H1 (cell line): ENCODE results near the gene TMEM163.

ENCODE experiments used
- ATF3 ChIP-seq: IDR thresholded peaks from 2 replicates; pipeline ENCODE4 v1.6.1; 2011; ENCODE audit warnings: low read depth, mild to moderate bottlenecking, low read length; ENCODE audit not compliant: insufficient read depth
- CREB1 ChIP-seq: IDR thresholded peaks from 2 replicates; pipeline ENCODE4 v1.6.1; 2012; ENCODE audit warnings: inconsistent platforms
- CTCF ChIP-seq, 3 experiments: IDR thresholded peaks; 1 replicate in 2 of 3; 2 replicates in 1 of 3; pipeline versions ENCODE4 v1.5.1 to v1.6.1; 2011; ENCODE audit warnings: low read length in 3 of 3, mild to moderate bottlenecking in 3 of 3, inconsistent platforms in 2 of 3, low read depth in 1 of 3, moderate library complexity in 1 of 3; ENCODE audit not compliant: insufficient read depth in 1 of 3; ENCODE audit errors: control extremely low read depth in 1 of 3
- EP300 ChIP-seq, 2 experiments: IDR thresholded peaks; 1 replicate in 1 of 2; 2 replicates in 1 of 2; pipeline ENCODE4 v1.6.1; 2011 to 2012; ENCODE audit warnings: low read depth in 2 of 2, low read length in 2 of 2, mild to moderate bottlenecking in 2 of 2, borderline replicate concordance in 1 of 2, inconsistent platforms in 1 of 2, moderate library complexity in 1 of 2
- EZH2 ChIP-seq: fragments of 200-600 bp; sonication (generic); IDR thresholded peaks from 2 replicates; pipeline ENCODE4 v1.7.1; 2012; ENCODE audit warnings: low read depth, mild to moderate bottlenecking, moderate library complexity, low read length, inconsistent platforms; ENCODE audit not compliant: severe bottlenecking
- POLR2A ChIP-seq, 2 experiments: IDR thresholded peaks; 1 replicate in 1 of 2; 2 replicates in 1 of 2; pipeline ENCODE4 v1.6.1; 2011; ENCODE audit warnings: low read depth in 2 of 2, low read length in 2 of 2, mild to moderate bottlenecking in 2 of 2; ENCODE audit errors: control extremely low read depth in 1 of 2
- SIN3A ChIP-seq, 2 experiments: IDR thresholded peaks in 1 of 2; conservative IDR thresholded peaks in 1 of 2; 2 replicates each; pipeline ENCODE4 v1.6.1; 2011 to 2012; ENCODE audit warnings: low read length in 2 of 2, improper control_type of control experiment in 1 of 2, low read depth in 1 of 2, mild to moderate bottlenecking in 1 of 2
- SP1 ChIP-seq: IDR thresholded peaks from 2 replicates; pipeline ENCODE4 v1.6.1; 2011; ENCODE audit warnings: low read depth, low read length
- SRF ChIP-seq: IDR thresholded peaks from 2 replicates; pipeline ENCODE4 v1.6.1; 2011; ENCODE audit warnings: mild to moderate bottlenecking, low read depth, low read length, moderate library complexity
- TAF1 ChIP-seq: IDR thresholded peaks from 2 replicates; pipeline ENCODE4 v1.6.1; 2011; ENCODE audit warnings: mild to moderate bottlenecking, low read depth, low read length
- TCF12 ChIP-seq: IDR thresholded peaks from 2 replicates; pipeline ENCODE4 v1.6.1; 2011; ENCODE audit warnings: low read depth, mild to moderate bottlenecking, low read length

- TF ChIP-seq SIN3A (conservative IDR thresholded peaks at IDR 0.05 in 1 of 2, IDR thresholded peaks at IDR 0.05 in 1 of 2; ENCODE audit: low read depth in 1 of 2, low read length in 2 of 2): no peak
- no peak for TF ChIP-seq SRF
- TF ChIP-seq CREB1: no peak
- TF ChIP-seq TCF12: no peak
- TF ChIP-seq CTCF (IDR thresholded peaks at IDR 0.05; ENCODE audit: control extremely low read depth in 1 of 3, insufficient read depth in 1 of 3, low read depth in 1 of 3, low read length in 3 of 3): no peak
- no peak for TF ChIP-seq EZH2
- TF ChIP-seq SP1: no peak
- TF ChIP-seq EP300 (IDR thresholded peaks at IDR 0.05; ENCODE audit: borderline replicate concordance in 1 of 2, low read depth in 2 of 2, low read length in 2 of 2): no peak
- TF ChIP-seq POLR2A (IDR thresholded peaks at IDR 0.05; ENCODE audit: control extremely low read depth in 1 of 2, low read depth in 2 of 2, low read length in 2 of 2): no peak
- TF ChIP-seq TAF1: no peak
- no peak for TF ChIP-seq ATF3
Measured at GRCh38 chr2:134540990-134541389, 177.8 kb downstream of the TMEM163 start.
